Lung (tissue), 12 donors: ENCODE results near the gene PGLYRP3. TPM values are rescaled to one million over a fixed set of nuclear protein-coding genes. Genes with fewer than 3 reads are reported as not detected.

Experiments
- ATAC-seq: fragments of 200-7000 bp; cut with Tn5 transposase; one replicate; pipeline ENCODE4 v1.9.1; 2020; ENCODE audit warnings: moderate number of reproducible peaks; ENCODE audit not compliant: insufficient read depth, low FRiP score
- DNase-seq, 3 donors: peaks; one replicate each; pipeline ENCODE4 v3.0.0-alpha.2; 2013 to 2017
- H3K27ac ChIP-seq, 2 donors: one replicate each; pipeline ENCODE4 v1.5.1; 2013; ENCODE audit warnings: mild to moderate bottlenecking in 2 of 2, moderate library complexity in 2 of 2, control low read depth in 1 of 2, inconsistent platforms in 1 of 2, low read depth in 1 of 2, low read length in 1 of 2
- H3K27me3 ChIP-seq, 3 donors: one replicate each; pipeline ENCODE4 v1.5.1; 2013; ENCODE audit warnings: low read length in 2 of 3; ENCODE audit not compliant: control insufficient read depth in 3 of 3, insufficient read depth in 3 of 3
- H3K36me3 ChIP-seq, 4 donors: one replicate each; pipeline ENCODE4 v1.5.1; 2013; ENCODE audit warnings: low read length in 4 of 4, mild to moderate bottlenecking in 1 of 4, moderate library complexity in 1 of 4; ENCODE audit not compliant: control insufficient read depth in 4 of 4, insufficient read depth in 4 of 4
- H3K4me1 ChIP-seq, 5 donors: one replicate each; pipeline ENCODE4 v1.5.1; 2013; ENCODE audit warnings: low read length in 5 of 5, mild to moderate bottlenecking in 2 of 5, moderate library complexity in 1 of 5; ENCODE audit not compliant: control insufficient read depth in 5 of 5, insufficient read depth in 5 of 5
- H3K4me3 ChIP-seq: one replicate; pipeline ENCODE4 v1.5.1; 2013; ENCODE audit warnings: mild to moderate bottlenecking, control low read depth, moderate library complexity
- H3K9ac ChIP-seq, 2 donors: one replicate each; pipeline ENCODE4 v1.5.1; 2013; ENCODE audit warnings: low read length in 2 of 2, control low read depth in 1 of 2; ENCODE audit not compliant: insufficient read depth in 1 of 2
- H3K9me3 ChIP-seq, 4 donors: one replicate each; pipeline ENCODE4 v1.5.1; 2013; ENCODE audit warnings: low read length in 3 of 4, mild to moderate bottlenecking in 1 of 4, moderate library complexity in 1 of 4; ENCODE audit not compliant: control insufficient read depth in 4 of 4, insufficient read depth in 3 of 4
- CTCF ChIP-seq: IDR thresholded peaks from 2 replicates; pipeline ENCODE4 v1.5.1; 2012; ENCODE audit warnings: mild to moderate bottlenecking; ENCODE audit errors: control extremely low read depth, extremely low read depth
- WGBS, 2 donors: extraction: QIAGEN DNeasy Blood & Tissue Kit; methylation state at CpG; one replicate each; pipeline ENCODE4 v1.1.7; 2013; 5-methylcytosine and 5-hydroxymethylcytosine counted together
- polyA plus RNA-seq, 2 donors: library from polyadenylated mRNA; stranded (reverse); fragments of 200-250 nt; gene quantifications; one replicate each; pipeline ENCODE4 v1.2.1, GENCODE V29; 2013
- total RNA-seq, 2 donors: library from RNA; depleted of rRNA in 1 of 2; stranded (reverse); fragments of >200 nt in 1 of 2; gene quantifications; one replicate each; pipeline ENCODE4 v1.2.1, GENCODE V29; 2014 to 2021
- donor health status: control.
- donor health status: control.
- donor health status: Bipolar disorder and iron deficiency.
- donor health status: healthy.
- donor health status: DM: yes; HTN: yes; CAD: no.

The PGLYRP3 gene
- total and polyA plus RNA-seq, 4 donors = not detected

- H3K4me3 ChIP-seq = no peak overlapping the region
- DNase-seq = no peak
- no peak for ATAC-seq
- H3K27ac ChIP-seq = no peak overlapping the region
- no peak overlapping the region for H3K9ac ChIP-seq
- no peaks in the 10 kb centered on the region for H3K36me3 ChIP-seq
- H3K27me3 ChIP-seq = peaks cover 0 to 5% (median 0%) of the 10 kb centered on the region in 3 donors
- peaks cover 0 to 2% (median 0%) of the 10 kb centered on the region in 4 donors for H3K9me3 ChIP-seq
- H3K4me1 ChIP-seq = no peaks in the 10 kb centered on the region
- 74 to 88% methylated on average over 7 of the region's 7 CpGs for WGBS, 2 donors
- no peak for TF ChIP-seq CTCF
These were observed 40.6 kb upstream of the PGLYRP3 start for GRCh38 chr1:153353226-153353947.

GRCh38 chr1:153352523-153352922 lies 39.8 kb upstream of the PGLYRP3 start:
- ATAC-seq = peak; percentile 87
- peak; percentile 63 to 70 (median 65) for DNase-seq
- peak; percentile 75 for TF ChIP-seq CTCF
- H3K4me3 ChIP-seq = no peak overlapping the region
- no peak overlapping the region for H3K27ac ChIP-seq
- no peaks in the 10 kb centered on the region for H3K36me3 ChIP-seq
- 0% methylated on average over 4 of the region's 4 CpGs for WGBS, 2 donors
- H3K9me3 ChIP-seq = peaks cover 0 to 2% (median 0%) of the 10 kb centered on the region in 4 donors
- H3K4me1 ChIP-seq = no peaks in the 10 kb centered on the region
- peaks cover 0 to 5% (median 0%) of the 10 kb centered on the region in 3 donors for H3K27me3 ChIP-seq
- H3K9ac ChIP-seq = no peak overlapping the region

- ATAC-seq (no peak), DNase-seq (no peak)
- WGBS, 2 donors = 18 to 58% methylated on average over 1 of the region's 1 CpG
- Histone ChIP-seq H3K4me1 (peaks cover 0 to 2% (median 0%) of the 10 kb centered on the region in 5 donors), H3K4me3 (no peak overlapping the region), H3K27me3 (peaks cover 0 to 7% (median 0%) of the 10 kb centered on the region in 3 donors), H3K36me3 (no peaks in the 10 kb centered on the region), H3K27ac (no peak overlapping the region), H3K9me3 (peaks cover 0 to 2% (median 0%) of the 10 kb centered on the region in 4 donors), H3K9ac (no peak overlapping the region)
- no peak for TF ChIP-seq CTCF
These were observed 37.7 kb upstream of the PGLYRP3 start for GRCh38 chr1:153350321-153350957.
